ENCODE results near the gene FAM170B.

GRCh38 chr10:49179699-49180443, 46.0 kb upstream of the FAM170B start:
- TF ChIP-seq CTCF (IDR thresholded peaks at IDR 0.05; ENCODE audit: low read depth, low read length, poor library complexity, severe bottlenecking) (no peak), EZH2phosphoT487 (IDR thresholded peaks at IDR 0.05; ENCODE audit: borderline replicate concordance, low read length) (no peak)
